HepG2 (cell line): ENCODE measurements around the gene KRT3. TPM values are rescaled to one million over a fixed set of nuclear protein-coding genes. Genes with fewer than 3 reads are reported as not detected.

ENCODE experiments used
- ATAC-seq: fragments of 200-7000 bp; cut with Tn5 transposase; 3 replicates; pipeline ENCODE4 v1.9.1; 2020; ENCODE audit warnings: mild to moderate bottlenecking, moderate library complexity
- BruUV-seq: library from RNA; stranded (reverse); fragments of 400-500 nt; replicated peaks from 2 replicates; lab custom pipeline; 2021; lab: Mats Ljungman, UMichigan
- CTCF ChIA-PET: fragments of 300-600 bp; formaldehyde crosslinking; extraction: SDS; loops from one replicate; lab custom pipeline; 2021; ENCODE audit warnings: low total read pairs, inconsistent platforms, low intra/inter-chr PET ratio; lab: Yijun Ruan, JAX
- POLR2A ChIA-PET: fragments of 350-600 bp; sonication (Branson Sonifier 250); formaldehyde crosslinking; loops from one replicate; lab custom pipeline; 2020; ENCODE audit warnings: antibody characterized with exemption, inconsistent platforms; lab: Yijun Ruan, JAX
- DNase-seq: peaks from one replicate; pipeline ENCODE4 v3.0.0-alpha.2; 2015; ENCODE audit warnings: low spot score
- FAIRE-seq: peaks from 3 replicates; lab custom pipeline; 2011; peaks lifted over from hg19 to GRCh38; lab: Jason Lieb, UNC
- H2AFZ ChIP-seq: one replicate; pipeline ENCODE4 v1.6.1; 2011; ENCODE audit warnings: low read length, inconsistent platforms
- H3K27ac ChIP-seq: fragments of 300-600 bp; 3 replicates; pipeline ENCODE4 v1.8.0; 2011; ENCODE audit warnings: mixed run types, mild to moderate bottlenecking, mixed read lengths, low read length, inconsistent platforms; ENCODE audit not compliant: insufficient read depth; ENCODE audit errors: extremely low read length
- H3K27me3 ChIP-seq, 2 experiments: fragments of 200-600 bp in 1 of 2; 2 replicates in 1 of 2; 3 replicates in 1 of 2; pipeline versions ENCODE4 v1.6.0 to v1.8.0; 2011; ENCODE audit warnings: low read length in 2 of 2, mild to moderate bottlenecking in 2 of 2, moderate library complexity in 2 of 2, inconsistent platforms in 1 of 2; ENCODE audit not compliant: insufficient read depth in 2 of 2, control insufficient read depth in 1 of 2
- H3K36me3 ChIP-seq, 2 experiments: fragments of 200-600 bp in 1 of 2; replicated peaks in 1 of 2; 2 replicates in 1 of 2; 3 replicates in 1 of 2; pipeline versions ENCODE4 v1.5.1 to v1.8.0; 2011; ENCODE audit warnings: low read length in 2 of 2, inconsistent platforms in 1 of 2; ENCODE audit not compliant: insufficient read depth in 2 of 2, control insufficient read depth in 1 of 2
- H3K4me1 ChIP-seq: 2 replicates; pipeline ENCODE4 v1.5.1; 2012; ENCODE audit warnings: low read length, inconsistent platforms; ENCODE audit not compliant: insufficient read depth
- H3K4me2 ChIP-seq: 2 replicates; pipeline ENCODE4 v1.6.0; 2011; ENCODE audit warnings: low read depth, low read length, inconsistent platforms
- H3K4me3 ChIP-seq, 3 experiments: fragments of 200-600 bp in 1 of 3; sonication (generic), shearing (Covaris generic) in 1 of 3; replicated peaks in 1 of 3; 2 replicates each; pipeline ENCODE4 v1.5.1; 2011 to 2016; ENCODE audit warnings: low read length in 3 of 3, inconsistent platforms in 2 of 3, low read depth in 2 of 3, mild to moderate bottlenecking in 2 of 3, control low read depth in 1 of 3, mixed read lengths in 1 of 3; ENCODE audit not compliant: insufficient read depth in 1 of 3
- H3K79me2 ChIP-seq: one replicate; pipeline ENCODE4 v1.6.1; 2011; ENCODE audit warnings: low read length, inconsistent platforms; ENCODE audit not compliant: insufficient read depth
- H3K9ac ChIP-seq: 2 replicates; pipeline ENCODE4 v1.6.0; 2011; ENCODE audit warnings: mild to moderate bottlenecking, low read depth, low read length, inconsistent platforms; ENCODE audit not compliant: insufficient read depth
- H3K9me3 ChIP-seq: 2 replicates; pipeline ENCODE4 v1.5.1; 2012; ENCODE audit warnings: mild to moderate bottlenecking, low read length
- H4K20me1 ChIP-seq: 2 replicates; pipeline ENCODE4 v1.6.0; 2011; ENCODE audit warnings: inconsistent platforms, mild to moderate bottlenecking, low read length, moderate library complexity; ENCODE audit not compliant: insufficient read depth
- MAX ChIP-seq: IDR thresholded peaks from 2 replicates; pipeline ENCODE4 v1.6.1; 2012; ENCODE audit warnings: inconsistent platforms
- RBM22 ChIP-seq: fragments of 200-400 bp; formaldehyde crosslinking; optimal IDR thresholded peaks from 2 replicates; pipeline ENCODE3; 2017; ENCODE audit warnings: mild to moderate bottlenecking, low read length, moderate library complexity
- RELA ChIP-seq: sonication (generic); formaldehyde crosslinking; IDR thresholded peaks from 2 replicates; pipeline ENCODE4 v1.4.0; 2020; ENCODE audit warnings: missing genetic modification reagents
- SP5 ChIP-seq: IDR thresholded peaks from 2 replicates; pipeline ENCODE4 v1.6.1; 2016; ENCODE audit warnings: low read depth, borderline replicate concordance
- SRF ChIP-seq: IDR thresholded peaks from 2 replicates; pipeline ENCODE4 v1.6.1; 2011; ENCODE audit warnings: mild to moderate bottlenecking, low read depth, low read length, moderate library complexity
- THAP11 ChIP-seq: IDR thresholded peaks from 2 replicates; pipeline ENCODE4 v1.6.1; 2016; ENCODE audit warnings: missing biosample characterization, missing genetic modification reagents
- ZFP41 ChIP-seq: sonication (generic); formaldehyde crosslinking; IDR thresholded peaks from 2 replicates; pipeline ENCODE4 v1.4.0; 2020; ENCODE audit warnings: mild to moderate bottlenecking, missing genetic modification reagents, borderline replicate concordance
- ZNF18 ChIP-seq: sonication (generic); formaldehyde crosslinking; IDR thresholded peaks from 2 replicates; pipeline ENCODE4 v1.8.0; 2022; ENCODE audit warnings: mild to moderate bottlenecking, missing genetic modification reagents; ENCODE audit not compliant: insufficient replicate concordance
- ZNF33B ChIP-seq: sonication (generic); formaldehyde crosslinking; IDR thresholded peaks from 2 replicates; pipeline ENCODE4 v1.5.1; 2020; ENCODE audit warnings: mild to moderate bottlenecking, missing genetic modification reagents
- ZNF430 ChIP-seq: sonication (generic); formaldehyde crosslinking; IDR thresholded peaks from 2 replicates; pipeline ENCODE4 v1.9.0; 2021; ENCODE audit warnings: mild to moderate bottlenecking, missing genetic modification reagents
- ZNF530 ChIP-seq: sonication (generic); formaldehyde crosslinking; IDR thresholded peaks from 2 replicates; pipeline ENCODE4 v1.5.0; 2020; ENCODE audit warnings: low read depth, mild to moderate bottlenecking, missing genetic modification reagents
- ZNF644 ChIP-seq: IDR thresholded peaks from 2 replicates; pipeline ENCODE4 v1.6.1; 2016; ENCODE audit warnings: low read depth
- ZNF687 ChIP-seq: sonication (generic); formaldehyde crosslinking; IDR thresholded peaks from 2 replicates; pipeline ENCODE4 v1.5.1; 2020; ENCODE audit warnings: mild to moderate bottlenecking, missing genetic modification reagents, moderate library complexity
- WGBS: methylation state at CpG from one replicate; pipeline ENCODE4 v1.1.6; 2017; ENCODE audit warnings: low lambda C conversion rate; 5-methylcytosine and 5-hydroxymethylcytosine counted together
- in situ Hi-C: cut with HindIII; loops from 2 replicates; pipeline ENCODE4 v1.10.0; 2017; ENCODE audit warnings: low pct_unique_long_range_greater_than_20kb; ENCODE audit not compliant: extremely low pct_ligation_motif_present
- intact Hi-C: fragments of 100-400 bp; cut with micrococcal nuclease; formaldehyde crosslinking; loops from one replicate; pipeline ENCODE4 v1.10.0; 2022; ENCODE audit not compliant: unreplicated experiment
- polyA plus RNA-seq, 8 experiments: library from polyadenylated mRNA; depleted of rRNA in 3 of 8; stranded (reverse) in 7 of 8; unstranded in 1 of 8; fragments of >200 nt; fragmentation: Illumina TruSeq in 4 of 8; extraction: Trizol in 4 of 8; gene quantifications; 2 replicates each; pipeline versions ENCODE4 v1.2.1 to v1.2.3, GENCODE V29; 2011 to 2016; ENCODE audit warnings: low read depth in 4 of 8, missing spikeins in 1 of 8, mixed read lengths in 1 of 8; ENCODE audit not compliant: insufficient read depth in 1 of 8
- total RNA-seq, 5 experiments: library from RNA; depleted of rRNA; stranded (reverse); fragments of >200 nt; fragmentation: Illumina TruSeq; extraction: Trizol; gene quantifications; 2 replicates each; pipeline ENCODE4 v1.2.3, GENCODE V29; 2016; ENCODE audit warnings: low read depth in 1 of 5

The KRT3 gene
- total and polyA plus RNA-seq, 2 of the 13 experiments (the other 11 are each of a cell fraction or from before 2014, with no cell fraction given): not detected

GRCh38 chr12:52763036-52763659 is 32.8 kb downstream of the KRT3 start:
- no TSS peak for BruUV-seq
- Histone ChIP-seq H3K9me3 (no peaks in the 10 kb centered on the region; the same call in 1 of the 2 replicates), H3K4me1 (no peaks in the 10 kb centered on the region), H3K79me2 (no peaks in the 10 kb centered on the region), H3K27me3 (no peaks in the 10 kb centered on the region), H3K4me2 (no peak overlapping the region), H4K20me1 (no peaks in the 10 kb centered on the region), H2AFZ (no peak overlapping the region), H3K27ac (no peak overlapping the region), H3K36me3 (no peaks in the 10 kb centered on the region), H3K4me3 (no peak overlapping the region), H3K9ac (no peak overlapping the region)
- ATAC-seq (no peak), FAIRE-seq (no peak), DNase-seq (no peak)
- in situ Hi-C loops (no loop called here), intact Hi-C loops (no loop called here)
- 23% methylated on average over 9 of the region's 9 CpGs for WGBS
- ChIA-PET CTCF (no interaction called here), POLR2A (no interaction called here)
- TF ChIP-seq ZNF430 (CRISPR knock-in tag): no peak
- no peak for TF ChIP-seq ZFP41 (CRISPR knock-in tag)
- no peak for TF ChIP-seq MAX
- TF ChIP-seq RELA: no peak
- TF ChIP-seq, all 625 proteins: peak for 0

- no peak overlapping the region for H3K9ac ChIP-seq
- H3K4me3 ChIP-seq: no peak overlapping the region
- 15% methylated on average over 2 of the region's 2 CpGs for WGBS
- ATAC-seq: no peak
- ChIA-PET POLR2A (no interaction called here), CTCF (no interaction called here)
- no peaks in the 10 kb centered on the region for H4K20me1 ChIP-seq
- intact Hi-C loops (no loop called here), in situ Hi-C loops (no loop called here)
- H3K27me3 ChIP-seq: no peaks in the 10 kb centered on the region
- H3K4me1 ChIP-seq: no peaks in the 10 kb centered on the region
- BruUV-seq: no TSS peak
- no peak for FAIRE-seq
- no peak overlapping the region for H3K27ac ChIP-seq
- no peak for DNase-seq
- no peaks in the 10 kb centered on the region; the same call in 1 of the 2 replicates for H3K9me3 ChIP-seq
- no peaks in the 10 kb centered on the region for H3K79me2 ChIP-seq
- no peak overlapping the region for H2AFZ ChIP-seq
- H3K36me3 ChIP-seq: no peaks in the 10 kb centered on the region
- H3K4me2 ChIP-seq: no peak overlapping the region
- TF ChIP-seq ZNF18 (CRISPR knock-in tag) (no peak), ZNF530 (no peak), ZNF644 (CRISPR knock-in tag) (no peak), SP5 (CRISPR knock-in tag) (no peak), RBM22 (no peak), THAP11 (CRISPR knock-in tag) (no peak), ZNF33B (no peak), ZNF687 (CRISPR knock-in tag) (no peak), SRF (no peak)
Observed at GRCh38 chr12:52761802-52762201, 34.1 kb downstream of the KRT3 start.
